ENCODE results near the gene CABLES2. TPM values are rescaled to one million over a fixed set of nuclear protein-coding genes. Genes with fewer than 3 reads are reported as not detected.

Gene CABLES2
- total and polyA plus RNA-seq, 4 experiments from 2014 or later, result 0.45 to 7.5 (median 3.8) TPM

- no peaks in the 10 kb centered on the region for H3K9me3 ChIP-seq (ENCODE audit: control insufficient read depth in 1 of 2, low read length in 2 of 2)
- ChIA-PET CTCF (ENCODE audit: partially characterized antibody) (no interaction called here), POLR2A (ENCODE audit: partially characterized antibody) (no interaction called here)
- no peak overlapping the region for H3K27ac Mint-ChIP-seq
- H3K4me1 Mint-ChIP-seq, result peaks cover 3 to 13% (median 9%) of the 10 kb centered on the region in 4 donors
- DNase-seq, result no peak
- H3K36me3 ChIP-seq (ENCODE audit: insufficient read depth, low read length), result no peaks in the 10 kb centered on the region
- H3K4me3 ChIP-seq (ENCODE audit: low read length in 2 of 2), result no peak overlapping the region
- intact Hi-C loops (cut with micrococcal nuclease), result no loop called here
- no peaks in the 10 kb centered on the region for H3K36me3 Mint-ChIP-seq
- H3K27me3 ChIP-seq (ENCODE audit: insufficient read depth, low read length), result no peaks in the 10 kb centered on the region
- no peak overlapping the region for H3K4me3 Mint-ChIP-seq
- no peak overlapping the region for H3K27ac ChIP-seq (ENCODE audit: low read depth, low read length)
- no peaks in the 10 kb centered on the region for H3K9me3 Mint-ChIP-seq
- peaks cover 13% of the 10 kb centered on the region for H3K4me1 ChIP-seq (ENCODE audit: insufficient read depth, low read length)
- no peaks in the 10 kb centered on the region for H3K27me3 Mint-ChIP-seq
Measured at GRCh38 chr20:62413896-62414481, 6.9 kb upstream of the CABLES2 start.

GRCh38 chr20:62413025-62413570 lies 6.0 kb upstream of the CABLES2 start:
- Histone ChIP-seq H3K4me3 (ENCODE audit: low read length in 2 of 2) (no peak overlapping the region), H3K36me3 (ENCODE audit: insufficient read depth, low read length) (no peaks in the 10 kb centered on the region), H3K9me3 (ENCODE audit: control insufficient read depth in 1 of 2, low read length in 2 of 2) (no peaks in the 10 kb centered on the region), H3K4me1 (ENCODE audit: insufficient read depth, low read length) (peaks cover 13% of the 10 kb centered on the region), H3K27me3 (ENCODE audit: insufficient read depth, low read length) (no peaks in the 10 kb centered on the region), H3K27ac (ENCODE audit: low read depth, low read length) (no peak overlapping the region)
- Mint-ChIP-seq H3K36me3 (no peaks in the 10 kb centered on the region), H3K9me3 (no peaks in the 10 kb centered on the region), H3K4me1 (peaks cover 3 to 13% (median 9%) of the 10 kb centered on the region in 4 donors), H3K4me3 (no peak overlapping the region), H3K27ac (no peak overlapping the region), H3K27me3 (no peaks in the 10 kb centered on the region)
- no peak for DNase-seq
- CTCF ChIA-PET (ENCODE audit: partially characterized antibody), result no interaction called here
- POLR2A ChIA-PET (ENCODE audit: partially characterized antibody), result no interaction called here
- intact Hi-C loops (cut with micrococcal nuclease), result no loop called here

- no peaks in the 10 kb centered on the region for H3K27me3 Mint-ChIP-seq
- Histone ChIP-seq H3K27me3 (ENCODE audit: insufficient read depth, low read length) (no peaks in the 10 kb centered on the region), H3K36me3 (ENCODE audit: insufficient read depth, low read length) (no peaks in the 10 kb centered on the region), H3K4me3 (ENCODE audit: low read length in 2 of 2) (no peak overlapping the region), H3K27ac (ENCODE audit: low read depth, low read length) (no peak overlapping the region), H3K9me3 (ENCODE audit: control insufficient read depth in 1 of 2, low read length in 2 of 2) (no peaks in the 10 kb centered on the region), H3K4me1 (ENCODE audit: insufficient read depth, low read length) (peaks cover 19% of the 10 kb centered on the region)
- intact Hi-C loops (cut with micrococcal nuclease), result no loop called here
- ChIA-PET CTCF (ENCODE audit: partially characterized antibody) (no interaction called here), POLR2A (ENCODE audit: partially characterized antibody) (no interaction called here)
- no peak for DNase-seq
- H3K9me3 Mint-ChIP-seq, result no peaks in the 10 kb centered on the region
- H3K27ac Mint-ChIP-seq, result no peak overlapping the region
- no peaks in the 10 kb centered on the region for H3K36me3 Mint-ChIP-seq
- H3K4me3 Mint-ChIP-seq, result no peak overlapping the region
- H3K4me1 Mint-ChIP-seq, result peaks cover 3 to 16% (median 10%) of the 10 kb centered on the region in 4 donors
Measured at GRCh38 chr20:62412194-62413024, 5.3 kb upstream of the CABLES2 start.

- Mint-ChIP-seq H3K4me1 (peaks cover 3 to 16% (median 10%) of the 10 kb centered on the region in 4 donors), H3K27me3 (no peaks in the 10 kb centered on the region), H3K9me3 (no peaks in the 10 kb centered on the region), H3K4me3 (peak overlapping the region in 1 of 8 donors; percentile 43), H3K27ac (no peak overlapping the region), H3K36me3 (no peaks in the 10 kb centered on the region)
- Histone ChIP-seq H3K4me1 (ENCODE audit: insufficient read depth, low read length) (peaks cover 21% of the 10 kb centered on the region), H3K9me3 (ENCODE audit: control insufficient read depth in 1 of 2, low read length in 2 of 2) (no peaks in the 10 kb centered on the region), H3K4me3 (ENCODE audit: low read length in 2 of 2) (no peak overlapping the region), H3K27me3 (ENCODE audit: insufficient read depth, low read length) (no peaks in the 10 kb centered on the region), H3K36me3 (ENCODE audit: insufficient read depth, low read length) (no peaks in the 10 kb centered on the region), H3K27ac (ENCODE audit: low read depth, low read length) (no peak overlapping the region)
- intact Hi-C loops (cut with micrococcal nuclease), result no loop called here
- ChIA-PET CTCF (ENCODE audit: partially characterized antibody) (no interaction called here), POLR2A (ENCODE audit: partially characterized antibody) (no interaction called here)
- no peak for DNase-seq
Measured at GRCh38 chr20:62411479-62412193, 4.6 kb upstream of the CABLES2 start.

DNA sequence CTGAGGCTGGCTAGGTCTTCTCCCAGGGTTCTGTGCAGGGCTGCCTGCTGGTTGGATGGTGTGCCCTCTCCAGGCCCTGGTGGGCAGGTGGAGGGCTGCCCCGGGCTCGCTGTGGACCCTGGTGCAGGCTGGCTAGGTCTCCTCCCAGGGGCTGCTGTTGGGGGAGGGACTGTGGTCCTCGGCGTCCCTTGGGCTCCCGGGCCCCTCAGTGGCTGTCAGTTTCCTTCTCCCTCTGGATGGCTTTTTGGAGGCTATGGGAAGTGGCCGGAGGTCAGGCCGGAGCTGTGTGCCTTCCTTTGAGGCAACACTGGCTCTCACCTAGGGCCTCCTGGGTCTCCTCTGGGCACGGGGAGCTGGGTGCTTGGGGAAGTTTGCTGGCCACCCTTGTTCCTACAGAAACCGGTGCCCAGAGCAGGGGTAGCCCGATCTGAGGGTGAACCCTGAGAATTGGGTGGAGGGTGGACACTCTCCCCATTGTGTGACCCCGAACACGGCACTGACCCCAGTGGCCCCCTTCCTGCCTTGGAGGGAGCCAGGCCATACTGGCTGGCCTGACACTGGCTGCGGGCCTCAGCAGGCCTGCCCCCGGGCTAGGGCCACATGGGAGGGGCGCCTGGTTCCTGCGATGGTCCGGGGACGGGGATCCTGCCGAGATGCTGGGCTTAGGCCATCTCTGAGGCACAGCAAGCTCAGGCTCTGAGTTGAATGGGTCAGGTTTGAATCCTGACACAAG lies 3.8 kb upstream of the CABLES2 start:
- ChIA-PET POLR2A (ENCODE audit: partially characterized antibody) (interaction anchor here (1.4 kb wide), 1 partner anchor 24 kb away, joined by 4 read pairs; the partner anchor contains the start of gene RPS21), CTCF (ENCODE audit: partially characterized antibody) (no interaction called here)
- Mint-ChIP-seq H3K4me3 (no peak overlapping the region), H3K9me3 (peaks cover 0 to 1% (median 0%) of the 10 kb centered on the region in 8 donors), H3K27me3 (no peaks in the 10 kb centered on the region), H3K27ac (peak overlapping the region in 1 of 7 donors; percentile 27), H3K36me3 (peaks cover 0 to 2% of the 10 kb centered on the region in 2 donors), H3K4me1 (peaks cover 6 to 20% (median 14%) of the 10 kb centered on the region in 4 donors)
- H3K27me3 ChIP-seq (ENCODE audit: insufficient read depth, low read length), result no peaks in the 10 kb centered on the region
- no peak for DNase-seq
- no peaks in the 10 kb centered on the region for H3K36me3 ChIP-seq (ENCODE audit: insufficient read depth, low read length)
- H3K4me3 ChIP-seq (ENCODE audit: low read length in 2 of 2), result no peak overlapping the region
- intact Hi-C loops (cut with micrococcal nuclease), result no loop called here
- no peaks in the 10 kb centered on the region for H3K9me3 ChIP-seq (ENCODE audit: control insufficient read depth in 1 of 2, low read length in 2 of 2)
- H3K4me1 ChIP-seq (ENCODE audit: insufficient read depth, low read length), result peaks cover 28% of the 10 kb centered on the region
- H3K27ac ChIP-seq (ENCODE audit: low read depth, low read length), result no peak overlapping the region

GRCh38 chr20:62409931-62410745 lies 3.1 kb upstream of the CABLES2 start:
- POLR2A ChIA-PET (ENCODE audit: partially characterized antibody), result interaction anchor here (1.4 kb wide), 1 partner anchor 23 kb away, joined by 4 read pairs; the partner anchor contains the start of gene RPS21
- DNase-seq, result peak in 3 of 5 donors; percentile 23 to 54 (median 27)
- peaks cover 0 to 7% of the 10 kb centered on the region in 2 donors for H3K36me3 Mint-ChIP-seq
- H3K4me3 Mint-ChIP-seq, result peak overlapping the region in 5 of 8 donors; percentile 13 to 72 (median 27)
- intact Hi-C loops (cut with micrococcal nuclease), result loop anchor here (5.0 kb wide), 1 partner anchor 387 kb away; the partner anchor contains the start of gene MRGBP
- H3K9me3 ChIP-seq (ENCODE audit: control insufficient read depth in 1 of 2, low read length in 2 of 2), result no peaks in the 10 kb centered on the region
- peaks cover 12 to 28% (median 21%) of the 10 kb centered on the region in 4 donors for H3K4me1 Mint-ChIP-seq
- no peaks in the 10 kb centered on the region for H3K36me3 ChIP-seq (ENCODE audit: insufficient read depth, low read length)
- no peak overlapping the region for H3K4me3 ChIP-seq (ENCODE audit: low read length in 2 of 2)
- peaks cover 0 to 1% (median 0%) of the 10 kb centered on the region in 8 donors for H3K9me3 Mint-ChIP-seq
- peak overlapping the region in 1 of 7 donors; percentile 71 for H3K27ac Mint-ChIP-seq
- H3K27me3 Mint-ChIP-seq, result no peaks in the 10 kb centered on the region
- no peak overlapping the region for H3K27ac ChIP-seq (ENCODE audit: low read depth, low read length)
- H3K4me1 ChIP-seq (ENCODE audit: insufficient read depth, low read length), result peaks cover 34% of the 10 kb centered on the region
- no peaks in the 10 kb centered on the region for H3K27me3 ChIP-seq (ENCODE audit: insufficient read depth, low read length)
- CTCF ChIA-PET (ENCODE audit: partially characterized antibody), result interaction anchor here (1.3 kb wide), 1 partner anchor 20 kb away, joined by 3 read pairs; no protein-coding TSS in a partner anchor

All from CD4-positive, alpha-beta memory T cell (primary cell).